Adrenal gland (tissue), 5 donors: ENCODE data around the gene OLIG2.

ENCODE experiments used
- POLR2A ChIP-seq, 2 donors: fragments of 450-650 bp; IDR thresholded peaks; one replicate each; pipeline ENCODE4 v1.6.1; 2017; ENCODE audit warnings: antibody characterized with exemption in 2 of 2, mild to moderate bottlenecking in 2 of 2, moderate library complexity in 1 of 2
- TF ChIP-seq, protein P1 (sequence below), 6 experiments: fragments of 450-650 bp in 4 of 6; fragments of 200-600 bp in 2 of 6; sonication (generic) in 1 of 6; IDR thresholded peaks; 1 replicate in 5 of 6; 2 replicates in 1 of 6; pipeline versions ENCODE4 v1.5.1 to v1.8.0; 2016 to 2021; ENCODE audit warnings: antibody characterized with exemption in 6 of 6, mild to moderate bottlenecking in 2 of 6, moderate library complexity in 1 of 6
- donor health status: DM: no; HTN: no; CAD: no.

DNA sequence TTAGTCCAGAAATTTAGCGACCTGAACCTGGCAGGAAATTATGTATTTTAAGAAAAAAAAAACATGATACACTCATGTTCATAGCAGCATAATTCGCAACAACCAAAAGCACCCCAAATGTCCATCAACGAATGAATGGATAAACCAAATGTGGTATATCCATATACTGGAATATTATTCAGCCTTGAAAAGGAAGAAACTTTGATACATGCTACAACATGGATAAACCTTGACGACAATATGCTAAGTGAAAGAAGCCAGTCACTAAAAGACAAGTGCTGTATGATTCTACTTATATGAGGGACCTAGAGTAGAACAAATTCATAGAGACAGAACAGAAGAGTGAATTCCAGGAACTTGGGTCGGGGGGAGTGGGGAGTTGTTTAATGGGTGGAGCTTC, 43.5 kb downstream of the OLIG2 start:
- TF ChIP-seq, protein P1, sequence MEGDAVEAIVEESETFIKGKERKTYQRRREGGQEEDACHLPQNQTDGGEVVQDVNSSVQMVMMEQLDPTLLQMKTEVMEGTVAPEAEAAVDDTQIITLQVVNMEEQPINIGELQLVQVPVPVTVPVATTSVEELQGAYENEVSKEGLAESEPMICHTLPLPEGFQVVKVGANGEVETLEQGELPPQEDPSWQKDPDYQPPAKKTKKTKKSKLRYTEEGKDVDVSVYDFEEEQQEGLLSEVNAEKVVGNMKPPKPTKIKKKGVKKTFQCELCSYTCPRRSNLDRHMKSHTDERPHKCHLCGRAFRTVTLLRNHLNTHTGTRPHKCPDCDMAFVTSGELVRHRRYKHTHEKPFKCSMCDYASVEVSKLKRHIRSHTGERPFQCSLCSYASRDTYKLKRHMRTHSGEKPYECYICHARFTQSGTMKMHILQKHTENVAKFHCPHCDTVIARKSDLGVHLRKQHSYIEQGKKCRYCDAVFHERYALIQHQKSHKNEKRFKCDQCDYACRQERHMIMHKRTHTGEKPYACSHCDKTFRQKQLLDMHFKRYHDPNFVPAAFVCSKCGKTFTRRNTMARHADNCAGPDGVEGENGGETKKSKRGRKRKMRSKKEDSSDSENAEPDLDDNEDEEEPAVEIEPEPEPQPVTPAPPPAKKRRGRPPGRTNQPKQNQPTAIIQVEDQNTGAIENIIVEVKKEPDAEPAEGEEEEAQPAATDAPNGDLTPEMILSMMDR (IDR thresholded peaks at IDR 0.05): no peak
- TF ChIP-seq POLR2A (IDR thresholded peaks at IDR 0.05): no peak
